OCI-LY7 (cell line): Measurements from ENCODE around the gene RYK. TPM values are rescaled to one million over a fixed set of nuclear protein-coding genes. Genes with fewer than 3 reads are reported as not detected.

ENCODE experiments used
- BruUV-seq: library from RNA; stranded (reverse); fragments of 400-500 nt; replicated peaks from 2 replicates; lab custom pipeline; 2021; lab: Mats Ljungman, UMichigan
- CTCF ChIA-PET: fragments of 300-600 bp; sonication (Branson Sonifier 250); formaldehyde crosslinking; loops from one replicate; lab custom pipeline; 2022; ENCODE audit warnings: antibody characterized with exemption; ENCODE audit not compliant: unreplicated experiment; lab: Charles Lee
- POLR2A ChIA-PET: fragments of 300-600 bp; sonication (Branson Sonifier 250); formaldehyde crosslinking; loops from one replicate; lab custom pipeline; 2022; ENCODE audit warnings: antibody characterized with exemption; lab: Charles Lee
- DNase-seq: peaks from one replicate; pipeline ENCODE4 v3.0.0-alpha.2; 2015; ENCODE audit warnings: low spot score
- H2AFZ ChIP-seq: fragments of 200-600 bp; sonication (generic), shearing (Covaris generic); 2 replicates; pipeline ENCODE4 v1.6.1; 2014; ENCODE audit warnings: mild to moderate bottlenecking, antibody characterized with exemption, low read length, moderate library complexity
- H3K27ac ChIP-seq: fragments of 200-600 bp; sonication (generic); 2 replicates; pipeline ENCODE4 v1.5.1; 2014; ENCODE audit warnings: mixed run types, low read depth, mild to moderate bottlenecking, moderate library complexity, low read length, inconsistent platforms; ENCODE audit not compliant: poor library complexity, severe bottlenecking
- H3K36me3 ChIP-seq: fragments of 200-600 bp; sonication (generic); 2 replicates; pipeline ENCODE4 v1.6.1; 2014; ENCODE audit warnings: mild to moderate bottlenecking, antibody characterized with exemption, low read length, moderate library complexity, mixed read lengths; ENCODE audit not compliant: insufficient read depth
- H3K4me1 ChIP-seq: fragments of 200-600 bp; sonication (generic); 2 replicates; pipeline ENCODE4 v1.5.1; 2014; ENCODE audit warnings: mild to moderate bottlenecking, low read length; ENCODE audit not compliant: insufficient read depth, poor library complexity, severe bottlenecking
- H3K4me2 ChIP-seq: fragments of 200-600 bp; sonication (generic); 2 replicates; pipeline ENCODE4 v1.6.1; 2014; ENCODE audit warnings: mild to moderate bottlenecking, low read length
- H3K4me3 ChIP-seq: fragments of 200-600 bp; sonication (generic); 2 replicates; pipeline ENCODE4 v1.5.1; 2014; ENCODE audit warnings: mild to moderate bottlenecking, low read depth, low read length; ENCODE audit not compliant: poor library complexity, severe bottlenecking
- H3K79me2 ChIP-seq: fragments of 200-600 bp; sonication (generic); 2 replicates; pipeline ENCODE4 v1.6.1; 2016; ENCODE audit warnings: low read depth, mild to moderate bottlenecking, low read length, moderate library complexity, mixed read lengths; ENCODE audit not compliant: insufficient read depth
- H3K9me2 ChIP-seq: fragments of 200-600 bp; sonication (generic); 2 replicates; pipeline ENCODE4 v1.6.1; 2016; ENCODE audit warnings: mild to moderate bottlenecking, low read length, mixed read lengths; ENCODE audit not compliant: insufficient read depth
- H3K9me3 ChIP-seq: fragments of 200-600 bp; sonication (generic); 2 replicates; pipeline ENCODE4 v1.6.1; 2014; ENCODE audit warnings: mild to moderate bottlenecking, mixed run types, low read length, mixed read lengths
- H4K20me1 ChIP-seq: fragments of 200-600 bp; sonication (generic); 2 replicates; pipeline ENCODE4 v1.6.1; 2014; ENCODE audit warnings: mild to moderate bottlenecking, antibody characterized with exemption, low read length, moderate library complexity, mixed read lengths; ENCODE audit not compliant: insufficient read depth
- CTCF ChIP-seq: fragments of 200-600 bp; sonication (generic); conservative IDR thresholded peaks from 2 replicates; pipeline ENCODE4 v1.5.1; 2014; ENCODE audit warnings: mild to moderate bottlenecking, antibody characterized with exemption, low read length, moderate library complexity, mixed read lengths
- EZH2phosphoT487 ChIP-seq: fragments of 200-600 bp; sonication (generic); IDR thresholded peaks from 2 replicates; pipeline ENCODE4 v1.6.1; 2018; ENCODE audit warnings: low read depth, borderline replicate concordance, mild to moderate bottlenecking, mixed run types, antibody characterized with exemption, low read length, moderate library complexity, mixed read lengths
- intact Hi-C: fragments of 100-400 bp; cut with micrococcal nuclease; formaldehyde crosslinking; loops from one replicate; pipeline ENCODE4 v1.10.0; 2022; ENCODE audit not compliant: unreplicated experiment
- total RNA-seq, 2 experiments: library from RNA; depleted of rRNA in 1 of 2; stranded (reverse); fragments of >200 nt in 1 of 2; shearing (Covaris generic) in 1 of 2; gene quantifications; 2 replicates each; pipeline ENCODE4 v1.2.3, GENCODE V29; 2014 to 2022

RYK gene
- total RNA-seq, 2 experiments from 2014 or later = 24.8 to 25.5 TPM

GRCh38 chr3:134134698-134135415 lies 115.8 kb downstream of the RYK start:
- Histone ChIP-seq H2AFZ (no peak overlapping the region), H4K20me1 (no peaks in the 10 kb centered on the region), H3K36me3 (no peaks in the 10 kb centered on the region), H3K27ac (no peak overlapping the region), H3K4me1 (no peaks in the 10 kb centered on the region), H3K4me3 (no peak overlapping the region), H3K79me2 (no peaks in the 10 kb centered on the region), H3K4me2 (no peak overlapping the region), H3K9me3 (no peaks in the 10 kb centered on the region), H3K9me2 (no peaks in the 10 kb centered on the region)
- no peak for DNase-seq
- TF ChIP-seq CTCF (no peak), EZH2phosphoT487 (no peak)
- intact Hi-C loops = no loop called here
- no TSS peak for BruUV-seq
- ChIA-PET CTCF (no interaction called here), POLR2A (interaction anchor here (1.0 kb wide), 1 partner anchor 51 kb away, joined by 3 read pairs; no protein-coding TSS in a partner anchor)

GRCh38 chr3:134134240-134134639 lies 116.4 kb downstream of the RYK start:
- ChIA-PET CTCF (no interaction called here), POLR2A (interaction anchor here (0.6 kb wide), 2 partner anchors 97 to 188 kb away, joined by 3 read pairs; no protein-coding TSS in a partner anchor)
- Histone ChIP-seq H3K4me2 (no peak overlapping the region), H3K9me2 (no peaks in the 10 kb centered on the region), H3K79me2 (no peaks in the 10 kb centered on the region), H2AFZ (no peak overlapping the region), H4K20me1 (no peaks in the 10 kb centered on the region), H3K4me3 (no peak overlapping the region), H3K27ac (no peak overlapping the region), H3K9me3 (no peaks in the 10 kb centered on the region), H3K36me3 (no peaks in the 10 kb centered on the region), H3K4me1 (no peaks in the 10 kb centered on the region)
- intact Hi-C loops = no loop called here
- no peak for DNase-seq
- TF ChIP-seq EZH2phosphoT487 = no peak
- TF ChIP-seq CTCF = no peak
- BruUV-seq = no TSS peak

GRCh38 chr3:134132961-134133360 lies 117.7 kb downstream of the RYK start:
- ChIA-PET POLR2A (no interaction called here), CTCF (no interaction called here)
- Histone ChIP-seq H3K4me2 (no peak overlapping the region), H3K9me3 (no peaks in the 10 kb centered on the region), H3K27ac (no peak overlapping the region), H3K36me3 (no peaks in the 10 kb centered on the region), H3K9me2 (no peaks in the 10 kb centered on the region), H4K20me1 (no peaks in the 10 kb centered on the region), H3K4me3 (no peak overlapping the region), H2AFZ (no peak overlapping the region), H3K79me2 (no peaks in the 10 kb centered on the region), H3K4me1 (no peaks in the 10 kb centered on the region)
- DNase-seq = no peak
- TF ChIP-seq CTCF (no peak), EZH2phosphoT487 (no peak)
- intact Hi-C loops = no loop called here
- no TSS peak for BruUV-seq
